HEK293 (cell line): ENCODE results near the gene GNG7.

Source experiments
- GLI2 ChIP-seq: fragments of 450-650 bp; formaldehyde crosslinking; IDR thresholded peaks from 2 replicates; pipeline ENCODE4; 2017; ENCODE audit warnings: missing biosample characterization, missing genetic modification characterization, low read depth, borderline replicate concordance
- HOXA7 ChIP-seq: sonication (generic); formaldehyde crosslinking; IDR thresholded peaks from 2 replicates; pipeline ENCODE4 v1.8.1; 2022; ENCODE audit warnings: missing genetic modification reagents, borderline replicate concordance
- MEIS1 ChIP-seq: sonication (generic); formaldehyde crosslinking; IDR thresholded peaks from 2 replicates; pipeline ENCODE4 v1.8.1; 2022; ENCODE audit warnings: missing genetic modification reagents, mild to moderate bottlenecking, borderline replicate concordance
- TRIM28 ChIP-seq: IDR thresholded peaks from 2 replicates; pipeline ENCODE4 v1.6.1; 2011; ENCODE audit warnings: low read length, control low read depth, borderline replicate concordance
- YY1 ChIP-seq: fragments of 450-650 bp; formaldehyde crosslinking; IDR thresholded peaks from 2 replicates; pipeline ENCODE4 v1.5.1; 2018; ENCODE audit warnings: missing biosample characterization, missing genetic modification characterization
- ZIC2 ChIP-seq: fragments of 450-650 bp; formaldehyde crosslinking; IDR thresholded peaks from 2 replicates; pipeline ENCODE4 v1.5.1; 2016; ENCODE audit warnings: missing biosample characterization, missing genetic modification characterization
- ZNF274 ChIP-seq, 2 experiments: fragments of 200-500 bp in 1 of 2; fragments of 450-650 bp in 1 of 2; sonication (Bioruptor generic) in 1 of 2; formaldehyde crosslinking in 1 of 2; IDR thresholded peaks; 2 replicates each; pipeline versions ENCODE4 v1.5.1 to v1.6.1; 2014 to 2016; ENCODE audit warnings: borderline replicate concordance in 1 of 2, inconsistent platforms in 1 of 2, low read length in 1 of 2, missing biosample characterization in 1 of 2, missing genetic modification characterization in 1 of 2
- ZNF530 ChIP-seq: fragments of 450-650 bp; formaldehyde crosslinking; IDR thresholded peaks from 2 replicates; pipeline ENCODE4 v1.5.1; 2016; ENCODE audit warnings: low read depth, missing biosample characterization, missing genetic modification characterization
- TF ChIP-seq, protein P1 (sequence below): fragments of 450-650 bp; formaldehyde crosslinking; IDR thresholded peaks from 2 replicates; pipeline ENCODE4 v1.5.1; 2016; ENCODE audit warnings: missing biosample characterization, missing genetic modification characterization
- TF ChIP-seq, protein P2 (sequence below): fragments of 450-650 bp; formaldehyde crosslinking; IDR thresholded peaks from 2 replicates; pipeline ENCODE4 v1.5.1; 2016; ENCODE audit warnings: missing biosample characterization, missing genetic modification characterization
- TF ChIP-seq, protein P3 (sequence below): fragments of 450-650 bp; formaldehyde crosslinking; conservative IDR thresholded peaks from 2 replicates; pipeline ENCODE4 v1.5.1; 2016; ENCODE audit warnings: low read depth, missing biosample characterization, missing genetic modification characterization
- TF ChIP-seq, protein P4 (sequence below): fragments of 450-650 bp; IDR thresholded peaks from 2 replicates; pipeline ENCODE4 v1.5.1; 2018; ENCODE audit warnings: missing biosample characterization, mild to moderate bottlenecking, missing genetic modification characterization
- TF ChIP-seq, protein P5 (sequence below): fragments of 450-650 bp; formaldehyde crosslinking; IDR thresholded peaks from 2 replicates; pipeline ENCODE4 v1.5.1; 2016; ENCODE audit warnings: missing biosample characterization, missing genetic modification characterization

DNA sequence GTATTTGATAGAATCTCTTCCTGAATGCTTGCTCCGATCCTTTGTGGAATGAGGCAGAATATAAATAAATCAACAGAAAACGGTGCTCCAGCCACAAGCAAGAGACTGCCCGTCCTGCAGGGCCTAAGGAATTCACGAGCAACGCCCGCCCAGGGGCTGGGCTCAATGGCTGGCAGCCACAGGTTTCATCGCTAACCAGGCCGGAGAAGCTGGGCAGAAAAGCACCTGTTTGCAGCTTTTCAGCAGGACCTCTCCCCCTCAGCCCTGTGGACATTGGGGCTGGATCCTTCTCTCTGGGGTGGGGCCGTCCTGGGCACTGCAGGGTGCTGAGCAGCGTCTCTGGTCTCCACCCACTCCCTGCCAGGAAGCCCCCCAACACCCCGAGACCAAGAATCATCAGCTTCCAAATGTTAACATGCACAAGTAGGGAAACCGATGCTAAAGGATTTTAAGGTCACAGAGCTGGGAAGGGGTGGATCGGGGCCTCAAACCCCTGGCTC lies 124.1 kb downstream of the GNG7 start:
- TF ChIP-seq YY1 (no peak), ZNF530 (tag by site-specific recombination) (no peak), MEIS1 (CRISPR knock-in tag) (no peak), ZNF274 (IDR thresholded peaks at IDR 0.05; ENCODE audit: low read length) (no peak), ZNF274 (tag by site-specific recombination; IDR thresholded peaks at IDR 0.05; ENCODE audit: borderline replicate concordance) (no peak), GLI2 (tag by site-specific recombination) (no peak), ZIC2 (tag by site-specific recombination) (no peak), TRIM28 (no peak), HOXA7 (no peak)
- TF ChIP-seq, protein P1, sequence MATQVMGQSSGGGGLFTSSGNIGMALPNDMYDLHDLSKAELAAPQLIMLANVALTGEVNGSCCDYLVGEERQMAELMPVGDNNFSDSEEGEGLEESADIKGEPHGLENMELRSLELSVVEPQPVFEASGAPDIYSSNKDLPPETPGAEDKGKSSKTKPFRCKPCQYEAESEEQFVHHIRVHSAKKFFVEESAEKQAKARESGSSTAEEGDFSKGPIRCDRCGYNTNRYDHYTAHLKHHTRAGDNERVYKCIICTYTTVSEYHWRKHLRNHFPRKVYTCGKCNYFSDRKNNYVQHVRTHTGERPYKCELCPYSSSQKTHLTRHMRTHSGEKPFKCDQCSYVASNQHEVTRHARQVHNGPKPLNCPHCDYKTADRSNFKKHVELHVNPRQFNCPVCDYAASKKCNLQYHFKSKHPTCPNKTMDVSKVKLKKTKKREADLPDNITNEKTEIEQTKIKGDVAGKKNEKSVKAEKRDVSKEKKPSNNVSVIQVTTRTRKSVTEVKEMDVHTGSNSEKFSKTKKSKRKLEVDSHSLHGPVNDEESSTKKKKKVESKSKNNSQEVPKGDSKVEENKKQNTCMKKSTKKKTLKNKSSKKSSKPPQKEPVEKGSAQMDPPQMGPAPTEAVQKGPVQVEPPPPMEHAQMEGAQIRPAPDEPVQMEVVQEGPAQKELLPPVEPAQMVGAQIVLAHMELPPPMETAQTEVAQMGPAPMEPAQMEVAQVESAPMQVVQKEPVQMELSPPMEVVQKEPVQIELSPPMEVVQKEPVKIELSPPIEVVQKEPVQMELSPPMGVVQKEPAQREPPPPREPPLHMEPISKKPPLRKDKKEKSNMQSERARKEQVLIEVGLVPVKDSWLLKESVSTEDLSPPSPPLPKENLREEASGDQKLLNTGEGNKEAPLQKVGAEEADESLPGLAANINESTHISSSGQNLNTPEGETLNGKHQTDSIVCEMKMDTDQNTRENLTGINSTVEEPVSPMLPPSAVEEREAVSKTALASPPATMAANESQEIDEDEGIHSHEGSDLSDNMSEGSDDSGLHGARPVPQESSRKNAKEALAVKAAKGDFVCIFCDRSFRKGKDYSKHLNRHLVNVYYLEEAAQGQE (tag by site-specific recombination): no peak
- TF ChIP-seq, protein P2, sequence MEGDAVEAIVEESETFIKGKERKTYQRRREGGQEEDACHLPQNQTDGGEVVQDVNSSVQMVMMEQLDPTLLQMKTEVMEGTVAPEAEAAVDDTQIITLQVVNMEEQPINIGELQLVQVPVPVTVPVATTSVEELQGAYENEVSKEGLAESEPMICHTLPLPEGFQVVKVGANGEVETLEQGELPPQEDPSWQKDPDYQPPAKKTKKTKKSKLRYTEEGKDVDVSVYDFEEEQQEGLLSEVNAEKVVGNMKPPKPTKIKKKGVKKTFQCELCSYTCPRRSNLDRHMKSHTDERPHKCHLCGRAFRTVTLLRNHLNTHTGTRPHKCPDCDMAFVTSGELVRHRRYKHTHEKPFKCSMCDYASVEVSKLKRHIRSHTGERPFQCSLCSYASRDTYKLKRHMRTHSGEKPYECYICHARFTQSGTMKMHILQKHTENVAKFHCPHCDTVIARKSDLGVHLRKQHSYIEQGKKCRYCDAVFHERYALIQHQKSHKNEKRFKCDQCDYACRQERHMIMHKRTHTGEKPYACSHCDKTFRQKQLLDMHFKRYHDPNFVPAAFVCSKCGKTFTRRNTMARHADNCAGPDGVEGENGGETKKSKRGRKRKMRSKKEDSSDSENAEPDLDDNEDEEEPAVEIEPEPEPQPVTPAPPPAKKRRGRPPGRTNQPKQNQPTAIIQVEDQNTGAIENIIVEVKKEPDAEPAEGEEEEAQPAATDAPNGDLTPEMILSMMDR (tag by site-specific recombination): no peak
- TF ChIP-seq, protein P3, sequence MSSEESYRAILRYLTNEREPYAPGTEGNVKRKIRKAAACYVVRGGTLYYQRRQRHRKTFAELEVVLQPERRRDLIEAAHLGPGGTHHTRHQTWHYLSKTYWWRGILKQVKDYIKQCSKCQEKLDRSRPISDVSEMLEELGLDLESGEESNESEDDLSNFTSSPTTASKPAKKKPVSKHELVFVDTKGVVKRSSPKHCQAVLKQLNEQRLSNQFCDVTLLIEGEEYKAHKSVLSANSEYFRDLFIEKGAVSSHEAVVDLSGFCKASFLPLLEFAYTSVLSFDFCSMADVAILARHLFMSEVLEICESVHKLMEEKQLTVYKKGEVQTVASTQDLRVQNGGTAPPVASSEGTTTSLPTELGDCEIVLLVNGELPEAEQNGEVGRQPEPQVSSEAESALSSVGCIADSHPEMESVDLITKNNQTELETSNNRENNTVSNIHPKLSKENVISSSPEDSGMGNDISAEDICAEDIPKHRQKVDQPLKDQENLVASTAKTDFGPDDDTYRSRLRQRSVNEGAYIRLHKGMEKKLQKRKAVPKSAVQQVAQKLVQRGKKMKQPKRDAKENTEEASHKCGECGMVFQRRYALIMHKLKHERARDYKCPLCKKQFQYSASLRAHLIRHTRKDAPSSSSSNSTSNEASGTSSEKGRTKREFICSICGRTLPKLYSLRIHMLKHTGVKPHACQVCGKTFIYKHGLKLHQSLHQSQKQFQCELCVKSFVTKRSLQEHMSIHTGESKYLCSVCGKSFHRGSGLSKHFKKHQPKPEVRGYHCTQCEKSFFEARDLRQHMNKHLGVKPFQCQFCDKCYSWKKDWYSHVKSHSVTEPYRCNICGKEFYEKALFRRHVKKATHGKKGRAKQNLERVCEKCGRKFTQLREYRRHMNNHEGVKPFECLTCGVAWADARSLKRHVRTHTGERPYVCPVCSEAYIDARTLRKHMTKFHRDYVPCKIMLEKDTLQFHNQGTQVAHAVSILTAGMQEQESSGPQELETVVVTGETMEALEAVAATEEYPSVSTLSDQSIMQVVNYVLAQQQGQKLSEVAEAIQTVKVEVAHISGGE (tag by site-specific recombination): no peak
- TF ChIP-seq, protein P4, sequence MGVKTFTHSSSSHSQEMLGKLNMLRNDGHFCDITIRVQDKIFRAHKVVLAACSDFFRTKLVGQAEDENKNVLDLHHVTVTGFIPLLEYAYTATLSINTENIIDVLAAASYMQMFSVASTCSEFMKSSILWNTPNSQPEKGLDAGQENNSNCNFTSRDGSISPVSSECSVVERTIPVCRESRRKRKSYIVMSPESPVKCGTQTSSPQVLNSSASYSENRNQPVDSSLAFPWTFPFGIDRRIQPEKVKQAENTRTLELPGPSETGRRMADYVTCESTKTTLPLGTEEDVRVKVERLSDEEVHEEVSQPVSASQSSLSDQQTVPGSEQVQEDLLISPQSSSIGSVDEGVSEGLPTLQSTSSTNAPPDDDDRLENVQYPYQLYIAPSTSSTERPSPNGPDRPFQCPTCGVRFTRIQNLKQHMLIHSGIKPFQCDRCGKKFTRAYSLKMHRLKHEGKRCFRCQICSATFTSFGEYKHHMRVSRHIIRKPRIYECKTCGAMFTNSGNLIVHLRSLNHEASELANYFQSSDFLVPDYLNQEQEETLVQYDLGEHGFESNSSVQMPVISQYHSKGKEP (tag by site-specific recombination): no peak
- TF ChIP-seq, protein P5, sequence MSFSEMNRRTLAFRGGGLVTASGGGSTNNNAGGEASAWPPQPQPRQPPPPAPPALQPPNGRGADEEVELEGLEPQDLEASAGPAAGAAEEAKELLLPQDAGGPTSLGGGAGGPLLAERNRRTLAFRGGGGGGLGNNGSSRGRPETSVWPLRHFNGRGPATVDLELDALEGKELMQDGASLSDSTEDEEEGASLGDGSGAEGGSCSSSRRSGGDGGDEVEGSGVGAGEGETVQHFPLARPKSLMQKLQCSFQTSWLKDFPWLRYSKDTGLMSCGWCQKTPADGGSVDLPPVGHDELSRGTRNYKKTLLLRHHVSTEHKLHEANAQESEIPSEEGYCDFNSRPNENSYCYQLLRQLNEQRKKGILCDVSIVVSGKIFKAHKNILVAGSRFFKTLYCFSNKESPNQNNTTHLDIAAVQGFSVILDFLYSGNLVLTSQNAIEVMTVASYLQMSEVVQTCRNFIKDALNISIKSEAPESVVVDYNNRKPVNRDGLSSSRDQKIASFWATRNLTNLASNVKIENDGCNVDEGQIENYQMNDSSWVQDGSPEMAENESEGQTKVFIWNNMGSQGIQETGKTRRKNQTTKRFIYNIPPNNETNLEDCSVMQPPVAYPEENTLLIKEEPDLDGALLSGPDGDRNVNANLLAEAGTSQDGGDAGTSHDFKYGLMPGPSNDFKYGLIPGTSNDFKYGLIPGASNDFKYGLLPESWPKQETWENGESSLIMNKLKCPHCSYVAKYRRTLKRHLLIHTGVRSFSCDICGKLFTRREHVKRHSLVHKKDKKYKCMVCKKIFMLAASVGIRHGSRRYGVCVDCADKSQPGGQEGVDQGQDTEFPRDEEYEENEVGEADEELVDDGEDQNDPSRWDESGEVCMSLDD (tag by site-specific recombination): no peak
